Subcutaneous adipose tissue (tissue), 4 donors: ENCODE data around the gene ATP2B2. TPM values are rescaled to one million over a fixed set of nuclear protein-coding genes. Genes with fewer than 3 reads are reported as not detected.

Experiments used
- total RNA-seq, 4 donors: library from RNA; depleted of rRNA; stranded (reverse); fragments of >200 nt; gene quantifications; one replicate each; pipeline ENCODE4 v1.1.0, GENCODE V29; 2016
- TF ChIP-seq, protein P1 (sequence below): fragments of 450-650 bp; IDR thresholded peaks from one replicate; pipeline ENCODE4 v1.5.1; 2016; ENCODE audit warnings: low read depth, mild to moderate bottlenecking, control low read depth, antibody characterized with exemption, moderate library complexity

Gene ATP2B2
- total RNA-seq, 4 donors from 2014 or later = 0.34 to 0.44 TPM; not detected in 2

DNA sequence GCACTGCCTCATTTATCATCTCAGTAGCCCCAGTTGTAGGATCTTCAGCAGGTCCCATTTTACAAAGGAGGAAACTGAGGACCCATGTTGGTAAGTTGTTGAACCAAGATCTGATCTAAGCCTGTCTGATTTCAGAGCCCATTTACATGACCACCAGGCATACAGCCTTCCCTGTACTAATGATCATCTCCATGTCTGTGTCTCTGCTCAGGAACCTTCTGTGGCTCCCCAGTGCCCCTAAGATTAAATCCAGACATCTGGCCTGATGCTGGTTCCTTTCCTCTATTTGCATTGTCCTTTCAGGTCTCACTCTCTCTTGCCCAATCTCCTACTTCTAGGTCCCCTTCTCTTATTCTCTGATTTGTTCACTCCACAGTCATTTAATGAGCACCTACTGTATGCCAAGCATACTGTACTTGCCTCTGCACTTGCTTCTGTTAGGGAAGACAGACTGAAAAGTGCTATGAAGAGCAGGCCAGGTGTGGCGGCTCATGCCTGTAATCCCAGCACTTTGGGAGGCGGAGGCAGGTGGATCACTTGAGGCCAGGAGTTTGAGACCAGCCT, 32.4 kb downstream of the ATP2B2 start:
- TF ChIP-seq, protein P1, sequence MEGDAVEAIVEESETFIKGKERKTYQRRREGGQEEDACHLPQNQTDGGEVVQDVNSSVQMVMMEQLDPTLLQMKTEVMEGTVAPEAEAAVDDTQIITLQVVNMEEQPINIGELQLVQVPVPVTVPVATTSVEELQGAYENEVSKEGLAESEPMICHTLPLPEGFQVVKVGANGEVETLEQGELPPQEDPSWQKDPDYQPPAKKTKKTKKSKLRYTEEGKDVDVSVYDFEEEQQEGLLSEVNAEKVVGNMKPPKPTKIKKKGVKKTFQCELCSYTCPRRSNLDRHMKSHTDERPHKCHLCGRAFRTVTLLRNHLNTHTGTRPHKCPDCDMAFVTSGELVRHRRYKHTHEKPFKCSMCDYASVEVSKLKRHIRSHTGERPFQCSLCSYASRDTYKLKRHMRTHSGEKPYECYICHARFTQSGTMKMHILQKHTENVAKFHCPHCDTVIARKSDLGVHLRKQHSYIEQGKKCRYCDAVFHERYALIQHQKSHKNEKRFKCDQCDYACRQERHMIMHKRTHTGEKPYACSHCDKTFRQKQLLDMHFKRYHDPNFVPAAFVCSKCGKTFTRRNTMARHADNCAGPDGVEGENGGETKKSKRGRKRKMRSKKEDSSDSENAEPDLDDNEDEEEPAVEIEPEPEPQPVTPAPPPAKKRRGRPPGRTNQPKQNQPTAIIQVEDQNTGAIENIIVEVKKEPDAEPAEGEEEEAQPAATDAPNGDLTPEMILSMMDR = no peak

DNA sequence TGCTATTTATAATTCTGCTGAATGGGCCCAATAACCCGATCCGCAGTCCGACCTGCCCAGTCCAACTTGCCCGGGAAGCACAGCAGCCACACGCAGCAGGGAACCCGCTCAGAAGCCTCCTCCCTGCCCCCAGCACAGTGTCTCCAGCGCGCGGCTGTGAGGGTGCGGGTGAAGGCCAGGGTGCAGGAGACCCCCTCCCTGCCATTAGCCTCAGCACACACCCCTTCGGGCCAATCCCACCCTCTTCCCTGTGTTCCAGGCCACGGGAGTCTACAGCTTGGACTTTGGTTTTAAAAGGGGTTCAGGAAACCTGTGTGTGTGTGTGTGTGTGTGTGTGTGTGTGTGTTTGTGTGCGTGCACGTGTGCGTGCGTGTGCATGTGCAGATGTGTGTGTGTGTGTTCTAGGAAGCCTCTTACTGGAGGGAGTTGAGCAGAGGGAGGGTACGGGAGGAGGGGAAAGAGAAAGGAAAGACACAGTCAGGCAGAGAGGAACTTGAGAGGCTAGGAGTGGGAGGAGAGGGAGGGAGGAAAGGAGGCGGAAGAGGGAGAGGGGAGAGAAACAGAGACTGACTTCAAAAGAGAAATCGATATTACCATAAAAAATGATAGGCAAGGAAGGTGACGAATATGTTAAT, 34.2 kb downstream of the ATP2B2 start:
- TF ChIP-seq, protein P1 = no peak

DNA sequence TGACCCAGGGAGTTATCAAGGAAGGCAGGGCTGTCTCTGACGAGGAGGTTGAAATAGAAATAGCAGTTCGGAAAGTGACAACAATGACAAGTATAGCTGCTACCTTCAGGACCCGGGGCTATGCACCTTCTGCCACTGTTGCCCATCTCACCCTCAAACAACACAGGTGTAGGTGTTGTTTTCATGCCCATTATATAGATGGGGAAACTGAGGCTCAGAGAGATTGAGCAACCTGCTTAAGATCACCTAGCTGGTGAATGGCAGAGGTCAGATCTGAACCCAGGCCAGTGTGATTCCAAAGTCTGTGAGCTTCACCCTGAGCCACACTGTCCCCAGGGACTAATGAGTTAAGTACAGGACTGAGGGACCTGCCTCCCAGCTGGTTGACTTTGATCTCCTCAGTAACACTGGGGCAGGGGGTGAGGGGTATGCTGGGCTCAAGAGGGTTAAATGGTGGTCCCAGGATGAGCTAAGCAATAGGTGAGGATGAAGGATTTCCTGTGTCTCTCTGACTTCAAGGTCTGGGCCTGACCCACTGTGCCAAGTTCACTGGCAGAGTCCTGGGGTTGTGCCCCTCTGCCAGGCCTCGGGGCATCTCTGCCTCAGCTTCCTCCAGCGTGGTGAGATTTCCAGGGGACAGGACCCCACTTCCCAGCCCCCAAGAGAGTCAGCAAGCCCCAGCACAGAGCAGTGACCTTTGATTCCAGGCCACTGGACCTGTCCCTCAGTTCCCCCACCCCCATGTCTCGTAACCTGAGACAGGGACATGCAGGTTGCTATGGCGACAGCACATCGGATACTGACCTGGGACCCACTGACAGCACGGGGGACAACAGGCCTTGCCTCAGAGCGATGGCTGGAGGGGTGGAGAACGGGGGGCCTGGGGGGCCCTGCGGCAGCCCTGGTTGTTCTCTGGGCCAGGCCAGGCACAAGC, 35.0 kb downstream of the ATP2B2 start:
- TF ChIP-seq, protein P1 = no peak

DNA sequence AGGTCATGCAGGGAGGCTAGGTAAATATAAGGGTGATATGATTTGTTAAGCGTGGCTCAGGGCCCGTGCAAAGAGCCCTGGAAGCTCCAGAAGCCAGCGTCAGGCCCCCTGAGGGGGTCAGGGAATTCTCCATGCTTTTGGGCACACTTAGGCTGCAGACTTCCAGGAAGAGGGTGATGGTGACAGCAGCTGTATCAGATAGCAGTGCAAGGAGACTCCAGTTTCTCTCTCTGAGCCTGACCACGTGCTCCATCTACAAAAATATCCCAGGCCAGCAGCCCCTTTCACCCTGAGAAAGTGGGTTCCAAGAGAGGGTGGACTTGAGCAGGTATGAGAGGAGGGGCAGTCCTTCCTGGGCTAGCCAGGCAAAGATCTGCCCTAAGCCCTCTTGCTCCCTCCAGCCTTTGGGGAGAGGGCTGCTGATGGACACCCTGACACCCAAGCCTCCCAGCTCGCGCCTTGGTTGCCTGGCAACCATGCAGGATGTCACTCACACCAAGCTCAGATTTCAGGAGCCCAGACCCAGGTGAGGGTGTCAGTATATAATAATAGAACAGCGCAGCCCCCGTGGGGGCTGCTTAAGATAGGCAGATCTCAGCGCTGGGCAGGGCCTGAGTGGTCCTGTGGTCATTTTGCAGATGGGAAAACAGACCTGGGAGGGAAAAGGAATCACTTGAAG, 35.8 kb downstream of the ATP2B2 start:
- TF ChIP-seq, protein P1 = no peak

DNA sequence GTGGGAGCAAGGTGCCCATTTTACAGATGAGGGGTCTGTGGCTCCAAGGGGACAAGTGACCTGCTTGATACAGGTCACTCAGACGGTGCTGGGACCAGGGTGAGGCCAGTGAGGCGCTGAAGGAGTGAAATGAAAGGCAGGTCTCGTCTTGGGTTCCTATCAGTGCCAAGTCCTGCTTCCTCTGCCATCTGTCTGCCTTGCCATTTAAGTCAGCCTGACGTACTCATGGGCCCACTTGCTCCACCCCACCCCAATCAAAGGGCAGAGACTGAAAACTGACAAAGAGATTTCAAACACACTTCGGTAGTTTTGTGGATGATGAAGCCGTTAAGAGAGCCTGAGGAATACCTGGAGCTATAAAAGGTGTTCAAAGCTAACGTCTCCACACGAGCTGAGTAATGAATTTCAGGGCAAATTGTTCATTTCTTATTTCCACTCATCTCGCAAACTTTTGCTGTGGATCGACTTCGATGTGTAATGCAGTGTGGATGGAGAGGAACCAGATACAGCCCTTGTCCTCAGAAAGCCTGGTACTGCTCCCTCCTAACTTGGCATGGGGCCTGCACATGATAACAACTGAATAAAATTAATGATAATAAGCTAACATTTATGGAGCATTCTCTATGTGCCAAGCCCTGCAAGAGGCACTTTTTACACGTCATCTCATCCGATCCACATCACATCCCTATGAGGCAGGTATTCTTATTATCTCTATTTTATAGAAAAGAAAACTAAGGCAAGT, 36.6 kb downstream of the ATP2B2 start:
- TF ChIP-seq, protein P1 = no peak

DNA sequence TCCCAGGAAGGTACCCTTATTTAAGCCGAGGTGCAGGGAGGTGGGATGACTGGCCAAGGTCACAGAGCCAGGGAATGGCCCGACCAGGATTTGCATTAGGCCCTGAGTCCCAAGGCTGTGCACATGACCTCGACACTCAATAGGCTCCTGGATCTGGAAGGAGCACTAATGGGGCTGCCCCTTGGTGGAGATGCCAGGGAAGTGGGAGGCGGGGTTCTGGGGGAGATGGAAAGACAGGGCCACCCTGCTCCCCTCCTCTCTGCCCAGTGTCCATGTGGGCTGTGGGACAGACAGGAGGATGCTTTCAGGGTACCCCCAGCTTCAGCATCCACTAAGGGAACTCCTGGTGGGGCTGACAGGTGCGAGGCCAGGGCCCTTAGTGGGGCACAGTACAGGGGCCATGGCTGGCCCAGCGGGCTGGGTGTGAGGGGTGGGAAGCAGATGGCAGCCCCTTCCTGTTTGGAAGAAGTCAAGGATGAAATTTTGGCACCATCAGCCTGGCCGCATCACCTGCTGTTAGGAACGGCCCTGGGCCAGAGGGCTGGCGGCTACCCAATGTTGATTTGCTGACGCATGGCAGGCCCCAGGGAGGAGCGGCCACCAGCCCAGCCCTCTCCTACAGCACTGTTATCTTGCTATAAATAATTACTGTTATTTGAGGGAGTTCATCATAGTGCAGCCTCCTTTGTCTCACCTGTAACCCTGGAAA, 37.3 kb downstream of the ATP2B2 start:
- TF ChIP-seq, protein P1 = no peak
